Measurements from ENCODE around the gene APOA5.

DNA sequence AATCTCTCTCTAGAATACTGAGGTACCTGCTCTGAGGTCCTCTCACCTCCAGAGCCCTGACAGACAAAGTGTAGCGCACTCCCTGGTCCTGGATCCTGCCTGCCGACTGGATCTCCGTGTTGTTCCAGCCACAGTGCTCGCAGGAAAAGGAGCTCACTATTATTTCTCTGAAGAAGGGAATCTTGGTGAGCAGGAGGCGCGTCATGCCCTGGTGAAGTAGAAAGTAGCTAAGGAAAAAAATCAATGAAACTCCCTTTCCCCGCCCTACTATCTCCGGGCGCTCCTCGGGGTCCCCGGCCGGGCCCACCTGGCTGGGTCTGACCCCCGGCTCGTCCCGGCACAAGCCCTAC is 4.3 kb downstream of the APOA5 start:
- no peak for TF ChIP-seq POLR2AphosphoS5 (IDR thresholded peaks at IDR 0.05; ENCODE audit: low read depth, low read length)
- TF ChIP-seq TAF1 (IDR thresholded peaks at IDR 0.05; ENCODE audit: borderline replicate concordance, insufficient read depth, low read length), result no peak
- TF ChIP-seq, protein P1, sequence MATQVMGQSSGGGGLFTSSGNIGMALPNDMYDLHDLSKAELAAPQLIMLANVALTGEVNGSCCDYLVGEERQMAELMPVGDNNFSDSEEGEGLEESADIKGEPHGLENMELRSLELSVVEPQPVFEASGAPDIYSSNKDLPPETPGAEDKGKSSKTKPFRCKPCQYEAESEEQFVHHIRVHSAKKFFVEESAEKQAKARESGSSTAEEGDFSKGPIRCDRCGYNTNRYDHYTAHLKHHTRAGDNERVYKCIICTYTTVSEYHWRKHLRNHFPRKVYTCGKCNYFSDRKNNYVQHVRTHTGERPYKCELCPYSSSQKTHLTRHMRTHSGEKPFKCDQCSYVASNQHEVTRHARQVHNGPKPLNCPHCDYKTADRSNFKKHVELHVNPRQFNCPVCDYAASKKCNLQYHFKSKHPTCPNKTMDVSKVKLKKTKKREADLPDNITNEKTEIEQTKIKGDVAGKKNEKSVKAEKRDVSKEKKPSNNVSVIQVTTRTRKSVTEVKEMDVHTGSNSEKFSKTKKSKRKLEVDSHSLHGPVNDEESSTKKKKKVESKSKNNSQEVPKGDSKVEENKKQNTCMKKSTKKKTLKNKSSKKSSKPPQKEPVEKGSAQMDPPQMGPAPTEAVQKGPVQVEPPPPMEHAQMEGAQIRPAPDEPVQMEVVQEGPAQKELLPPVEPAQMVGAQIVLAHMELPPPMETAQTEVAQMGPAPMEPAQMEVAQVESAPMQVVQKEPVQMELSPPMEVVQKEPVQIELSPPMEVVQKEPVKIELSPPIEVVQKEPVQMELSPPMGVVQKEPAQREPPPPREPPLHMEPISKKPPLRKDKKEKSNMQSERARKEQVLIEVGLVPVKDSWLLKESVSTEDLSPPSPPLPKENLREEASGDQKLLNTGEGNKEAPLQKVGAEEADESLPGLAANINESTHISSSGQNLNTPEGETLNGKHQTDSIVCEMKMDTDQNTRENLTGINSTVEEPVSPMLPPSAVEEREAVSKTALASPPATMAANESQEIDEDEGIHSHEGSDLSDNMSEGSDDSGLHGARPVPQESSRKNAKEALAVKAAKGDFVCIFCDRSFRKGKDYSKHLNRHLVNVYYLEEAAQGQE (IDR thresholded peaks at IDR 0.05; ENCODE audit: insufficient read depth in 1 of 2, low read depth in 2 of 2, low read length in 2 of 2), result no peak
- no peak for TF ChIP-seq SIN3A (IDR thresholded peaks at IDR 0.05; ENCODE audit: borderline replicate concordance, insufficient read depth, low read length)
